Osteocyte (in vitro differentiated cells): ENCODE results near the gene IFIT3. TPM values are rescaled to one million over a fixed set of nuclear protein-coding genes. Genes with fewer than 3 reads are reported as not detected.
"Not testable (repeated sequence)": the region's sequence is repeated elsewhere in the genome, so short reads cannot be mapped to it uniquely, and the experiment has no call there.

Experiments used
- DNase-seq: peaks from one replicate; pipeline ENCODE4 v3.0.0; 2021; ENCODE audit warnings: mixed read lengths; ENCODE audit not compliant: unreplicated experiment; ENCODE audit errors: extremely low spot score
- H3K27ac Mint-ChIP-seq: one replicate; pipeline ENCODE4 v1.8.0; 2021; ENCODE audit warnings: mild to moderate bottlenecking, mixed read lengths; ENCODE audit not compliant: unreplicated experiment
- H3K27me3 Mint-ChIP-seq: one replicate; pipeline ENCODE4 v1.8.0; 2021; ENCODE audit warnings: mixed read lengths; ENCODE audit not compliant: unreplicated experiment
- H3K36me3 Mint-ChIP-seq: one replicate; pipeline ENCODE4 v1.8.0; 2021; ENCODE audit warnings: mixed read lengths; ENCODE audit not compliant: unreplicated experiment
- H3K4me1 Mint-ChIP-seq: one replicate; pipeline ENCODE4 v1.8.0; 2021; ENCODE audit warnings: mixed read lengths; ENCODE audit not compliant: unreplicated experiment
- H3K4me3 Mint-ChIP-seq: one replicate; pipeline ENCODE4 v1.8.0; 2021; ENCODE audit warnings: mild to moderate bottlenecking, moderate library complexity, mixed read lengths; ENCODE audit not compliant: unreplicated experiment
- H3K9me3 Mint-ChIP-seq: one replicate; pipeline ENCODE4 v1.8.0; 2021; ENCODE audit warnings: mixed read lengths; ENCODE audit not compliant: unreplicated experiment
- total RNA-seq: library from RNA; stranded (reverse); gene quantifications from 2 replicates; pipeline ENCODE4 v1.2.1, GENCODE V29; 2021
- TF ChIP-seq, protein P1 (sequence below): fragments of 200-600 bp; sonication (generic); IDR thresholded peaks from 2 replicates; pipeline ENCODE4 v1.5.0; 2021; ENCODE audit warnings: antibody characterized with exemption, mild to moderate bottlenecking, moderate library complexity

IFIT3 gene
- total RNA-seq, 1 donor from 2014 or later: 19.9 TPM

DNA sequence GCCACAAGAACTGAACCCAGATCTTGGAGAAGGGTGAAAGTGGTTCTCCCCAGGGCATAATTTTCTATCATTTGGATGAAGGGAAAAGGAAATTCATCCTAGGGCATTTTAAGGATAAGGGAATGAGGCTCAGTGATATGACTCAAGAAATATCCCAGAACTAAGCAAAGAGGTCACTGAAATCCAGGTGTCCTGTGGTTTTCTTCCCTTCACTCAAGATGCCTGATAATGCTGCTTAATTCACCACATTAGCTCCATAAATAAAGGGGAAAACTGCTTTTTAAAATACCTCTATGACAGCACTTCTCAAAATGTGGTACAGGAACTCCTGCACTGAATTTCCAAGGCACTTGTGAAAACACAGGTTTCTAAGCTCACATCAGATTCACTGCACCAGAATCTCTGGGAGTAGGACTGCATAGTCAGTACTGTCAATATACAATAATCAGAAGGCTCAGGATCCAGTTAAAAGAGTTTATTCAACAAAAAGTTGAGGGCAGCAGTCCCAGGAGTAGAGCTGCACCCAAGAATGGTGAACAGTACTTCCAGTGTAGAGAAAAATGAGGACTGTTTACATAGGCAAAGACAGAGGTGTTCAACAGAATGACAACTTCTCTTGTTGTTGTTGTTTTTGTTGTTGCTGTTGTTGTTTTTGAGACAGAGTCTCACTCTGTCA lies 2.9 kb downstream of the IFIT3 start:
- peaks cover 72% of the 10 kb centered on the region for H3K4me1 Mint-ChIP-seq
- H3K27ac Mint-ChIP-seq: peak overlapping the region; percentile 61
- H3K4me3 Mint-ChIP-seq: no peak overlapping the region
- DNase-seq: no peak
- TF ChIP-seq, protein P1, sequence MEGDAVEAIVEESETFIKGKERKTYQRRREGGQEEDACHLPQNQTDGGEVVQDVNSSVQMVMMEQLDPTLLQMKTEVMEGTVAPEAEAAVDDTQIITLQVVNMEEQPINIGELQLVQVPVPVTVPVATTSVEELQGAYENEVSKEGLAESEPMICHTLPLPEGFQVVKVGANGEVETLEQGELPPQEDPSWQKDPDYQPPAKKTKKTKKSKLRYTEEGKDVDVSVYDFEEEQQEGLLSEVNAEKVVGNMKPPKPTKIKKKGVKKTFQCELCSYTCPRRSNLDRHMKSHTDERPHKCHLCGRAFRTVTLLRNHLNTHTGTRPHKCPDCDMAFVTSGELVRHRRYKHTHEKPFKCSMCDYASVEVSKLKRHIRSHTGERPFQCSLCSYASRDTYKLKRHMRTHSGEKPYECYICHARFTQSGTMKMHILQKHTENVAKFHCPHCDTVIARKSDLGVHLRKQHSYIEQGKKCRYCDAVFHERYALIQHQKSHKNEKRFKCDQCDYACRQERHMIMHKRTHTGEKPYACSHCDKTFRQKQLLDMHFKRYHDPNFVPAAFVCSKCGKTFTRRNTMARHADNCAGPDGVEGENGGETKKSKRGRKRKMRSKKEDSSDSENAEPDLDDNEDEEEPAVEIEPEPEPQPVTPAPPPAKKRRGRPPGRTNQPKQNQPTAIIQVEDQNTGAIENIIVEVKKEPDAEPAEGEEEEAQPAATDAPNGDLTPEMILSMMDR: no peak
- H3K36me3 Mint-ChIP-seq: no peaks in the 10 kb centered on the region
- H3K9me3 Mint-ChIP-seq: no peaks in the 10 kb centered on the region
- H3K27me3 Mint-ChIP-seq: no peaks in the 10 kb centered on the region

DNA sequence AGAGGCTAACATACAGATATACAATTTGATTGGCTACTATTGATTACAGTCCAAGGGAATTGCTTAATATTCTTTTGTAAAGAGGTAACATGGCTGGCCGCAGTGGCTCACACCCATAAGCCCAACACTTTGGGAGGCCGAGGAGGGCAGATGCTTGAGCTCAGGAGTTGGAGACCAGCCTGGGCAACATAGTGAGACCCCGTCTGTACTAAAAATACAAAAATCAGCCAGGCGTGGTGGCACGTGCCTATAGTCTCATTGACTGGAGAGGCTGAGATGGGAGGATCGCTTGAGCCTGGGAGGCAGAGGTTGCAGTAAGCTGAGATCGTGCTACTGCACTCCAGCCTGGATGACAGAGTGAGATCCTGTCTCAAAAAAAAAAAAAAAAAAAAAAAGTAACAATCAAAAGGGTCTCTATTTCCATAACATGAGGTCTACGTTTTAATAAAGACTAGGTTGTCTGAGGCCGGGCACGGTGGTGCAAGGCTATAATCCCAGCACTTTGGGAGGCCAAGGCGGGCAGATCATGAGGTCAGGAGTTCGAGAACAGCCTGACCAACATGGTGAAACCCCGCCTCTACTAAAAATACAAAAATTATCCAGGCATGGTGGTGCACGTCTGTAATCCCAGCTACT lies 3.8 kb downstream of the IFIT3 start:
- DNase-seq, H3K9me3 Mint-ChIP-seq, H3K36me3 Mint-ChIP-seq, H3K27me3 Mint-ChIP-seq: not testable (repeated sequence)
- peak overlapping the region; percentile 74 for H3K4me3 Mint-ChIP-seq
- H3K27ac Mint-ChIP-seq: peak overlapping the region; percentile 89
- peaks cover 67% of the 10 kb centered on the region for H3K4me1 Mint-ChIP-seq

DNA sequence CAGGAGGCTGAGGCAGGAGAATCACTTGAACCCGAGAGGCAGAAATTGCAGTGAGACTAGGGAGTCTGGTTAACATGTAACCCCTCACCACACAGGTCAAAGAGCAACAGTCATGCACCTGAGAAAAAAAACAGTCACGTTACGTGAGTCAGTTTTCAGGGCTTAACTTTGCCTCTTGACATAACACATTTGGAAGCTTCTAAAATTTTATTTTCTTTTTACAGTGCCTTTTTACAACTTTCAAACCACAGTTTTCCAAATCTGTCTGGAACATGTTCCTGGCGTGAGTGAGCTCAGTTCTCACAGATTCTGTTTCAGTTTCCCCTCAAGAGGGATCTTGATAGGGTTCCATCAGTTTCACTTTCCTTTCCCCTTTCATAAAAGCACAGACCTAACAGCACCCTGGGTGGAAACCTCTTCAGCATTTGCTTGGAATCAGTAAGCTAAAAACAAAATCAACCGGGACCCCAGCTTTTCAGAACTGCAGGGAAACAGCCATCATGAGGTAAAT lies 4.4 kb downstream of the IFIT3 start:
- H3K27me3 Mint-ChIP-seq: no peaks in the 10 kb centered on the region
- peak overlapping the region; percentile 74 for H3K4me3 Mint-ChIP-seq
- TF ChIP-seq, protein P1: no peak
- DNase-seq: no peak
- peaks cover 65% of the 10 kb centered on the region for H3K4me1 Mint-ChIP-seq
- no peaks in the 10 kb centered on the region for H3K9me3 Mint-ChIP-seq
- H3K36me3 Mint-ChIP-seq: peaks cover 5% of the 10 kb centered on the region
- peak overlapping the region; percentile 89 for H3K27ac Mint-ChIP-seq

DNA sequence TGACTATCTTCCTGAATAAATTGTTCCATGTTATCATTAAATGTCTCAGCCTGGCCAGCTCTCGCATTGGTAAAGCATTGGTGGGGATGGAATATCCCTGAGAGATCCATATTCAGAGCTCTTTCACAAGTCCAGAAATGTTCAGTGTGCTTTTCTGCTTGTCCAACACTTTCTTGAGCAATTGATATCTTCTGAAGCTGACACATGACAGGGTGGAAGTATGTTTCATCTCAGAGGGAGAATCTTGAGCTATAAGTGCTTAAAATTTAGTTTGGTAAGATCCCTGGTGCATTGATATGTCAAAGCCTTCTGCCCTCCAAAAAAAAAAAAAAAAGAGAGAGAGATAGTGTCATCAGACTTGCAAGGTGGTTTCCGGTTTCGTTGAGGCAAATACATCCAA lies 7.4 kb downstream of the IFIT3 start:
- Mint-ChIP-seq H3K36me3 (peaks cover 23% of the 10 kb centered on the region), H3K9me3 (no peaks in the 10 kb centered on the region), H3K4me3 (no peak overlapping the region), H3K27ac (no peak overlapping the region), H3K27me3 (no peaks in the 10 kb centered on the region), H3K4me1 (peaks cover 37% of the 10 kb centered on the region)
- TF ChIP-seq, protein P1: no peak
- no peak for DNase-seq

DNA sequence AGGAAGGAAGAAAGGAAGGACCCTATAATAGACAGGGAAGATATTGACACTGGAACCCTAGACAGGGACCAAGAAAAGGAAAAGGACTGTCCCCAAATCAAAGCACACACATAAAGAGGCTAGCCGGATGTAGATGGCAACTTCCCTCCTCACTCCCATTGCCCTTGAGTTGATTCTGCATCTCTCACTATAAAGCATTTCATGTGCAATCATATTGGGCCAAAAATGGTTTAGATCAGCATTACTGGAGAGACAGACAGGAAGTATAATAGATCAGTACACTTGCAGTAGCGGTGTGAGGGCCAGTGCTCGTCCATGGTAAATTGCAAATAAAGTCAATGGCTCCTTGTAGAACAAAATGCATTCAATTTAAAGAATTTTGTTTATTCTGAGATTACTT lies 8.4 kb downstream of the IFIT3 start:
- no peaks in the 10 kb centered on the region for H3K9me3 Mint-ChIP-seq
- H3K27ac Mint-ChIP-seq: no peak overlapping the region
- peaks cover 30% of the 10 kb centered on the region for H3K36me3 Mint-ChIP-seq
- H3K4me1 Mint-ChIP-seq: peaks cover 31% of the 10 kb centered on the region
- TF ChIP-seq, protein P1: no peak
- H3K4me3 Mint-ChIP-seq: no peak overlapping the region
- DNase-seq: no peak
- no peaks in the 10 kb centered on the region for H3K27me3 Mint-ChIP-seq
